Activated T-helper 1 cell treated with anti-CD3 and anti-CD28 coated beads, Interleukin-12 subunit alpha, Interleukin-12 subunit beta, Interleukin-2, Interleukin-4 antibody, amounts not matched to agents 30 ng/mL and 10 ng/mL and 1 ng/mL, durations not matched to agents 14 hours and 24 hours and 36 hours (primary cell): ENCODE measurements around the gene WRNIP1. TPM values are rescaled to one million over a fixed set of nuclear protein-coding genes. Genes with fewer than 3 reads are reported as not detected.

Source experiments
- DNase-seq: peaks from one replicate; pipeline ENCODE4 v3.0.0; 2021; ENCODE audit warnings: low spot score
- H3K27ac Mint-ChIP-seq: one replicate; pipeline ENCODE4 v1.8.0; 2021; ENCODE audit warnings: mild to moderate bottlenecking, mixed read lengths
- H3K27me3 Mint-ChIP-seq: one replicate; pipeline ENCODE4 v1.8.0; 2022; ENCODE audit warnings: mild to moderate bottlenecking, moderate library complexity, mixed read lengths; ENCODE audit not compliant: insufficient read depth
- H3K36me3 Mint-ChIP-seq: one replicate; pipeline ENCODE4 v1.8.0; 2021; ENCODE audit warnings: low read depth, mixed read lengths
- H3K4me1 Mint-ChIP-seq: one replicate; pipeline ENCODE4 v1.8.0; 2021; ENCODE audit warnings: low read depth, mixed read lengths
- H3K4me3 Mint-ChIP-seq: one replicate; pipeline ENCODE4 v1.8.0; 2021; ENCODE audit warnings: mild to moderate bottlenecking, moderate library complexity, mixed read lengths
- H3K9me3 Mint-ChIP-seq: one replicate; pipeline ENCODE4 v1.8.0; 2021; ENCODE audit warnings: mixed read lengths
- intact Hi-C: fragments of 100-400 bp; cut with micrococcal nuclease; formaldehyde crosslinking; loops from one replicate; pipeline ENCODE4 v1.15.1; 2024
- total RNA-seq: library from RNA; stranded (reverse); gene quantifications from 2 replicates; pipeline ENCODE4 v1.2.3, GENCODE V29; 2022

The WRNIP1 gene
- total RNA-seq, 1 donor from 2014 or later = 51.3 TPM

DNA sequence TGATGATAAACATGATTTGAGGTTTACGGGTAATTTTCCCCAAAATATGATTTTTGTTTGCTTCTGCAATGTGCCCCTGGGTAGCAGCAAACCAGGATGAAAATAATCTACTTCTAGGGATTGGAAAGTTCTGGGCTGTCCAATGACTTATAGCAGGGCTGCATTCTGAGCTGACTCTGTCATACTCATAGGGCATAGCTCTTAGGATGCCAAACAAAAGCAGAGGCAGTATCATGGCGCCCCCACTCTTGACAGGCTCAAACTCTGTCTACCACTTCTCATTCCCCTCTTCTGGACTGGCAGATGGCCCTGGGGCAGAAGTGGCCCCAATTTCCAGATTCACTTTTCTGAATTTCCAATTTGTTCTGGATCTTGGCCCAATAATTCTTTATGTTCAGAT lies 66.2 kb downstream of the WRNIP1 start:
- intact Hi-C loops = no loop called here
- Mint-ChIP-seq H3K36me3 (peaks cover 57% of the 10 kb centered on the region), H3K4me1 (peaks cover 39% of the 10 kb centered on the region), H3K4me3 (no peak overlapping the region), H3K9me3 (no peaks in the 10 kb centered on the region), H3K27me3 (no peaks in the 10 kb centered on the region), H3K27ac (no peak overlapping the region)
- no peak for DNase-seq

DNA sequence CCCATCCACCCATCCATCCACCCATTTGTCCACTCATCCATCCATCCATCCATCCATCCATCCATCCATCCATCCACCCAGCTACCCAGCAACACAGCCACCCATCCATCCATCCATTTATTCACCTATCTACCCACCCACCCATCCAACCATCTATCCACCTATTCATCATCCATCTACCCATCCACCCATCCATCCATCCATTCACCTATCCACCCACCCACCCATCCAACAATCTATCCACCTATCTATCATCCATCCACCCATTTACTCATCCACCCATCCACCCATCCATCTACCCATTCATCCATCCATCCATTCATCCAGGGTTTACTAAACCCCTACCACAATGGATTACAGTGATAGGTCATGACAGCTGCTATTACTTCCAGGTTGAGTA lies 69.1 kb downstream of the WRNIP1 start:
- H3K27ac Mint-ChIP-seq = no peak overlapping the region
- H3K4me1 Mint-ChIP-seq = peaks cover 47% of the 10 kb centered on the region
- DNase-seq = no peak
- intact Hi-C loops = no loop called here
- H3K9me3 Mint-ChIP-seq = no peaks in the 10 kb centered on the region
- H3K27me3 Mint-ChIP-seq = no peaks in the 10 kb centered on the region
- H3K36me3 Mint-ChIP-seq = peaks cover 75% of the 10 kb centered on the region
- no peak overlapping the region for H3K4me3 Mint-ChIP-seq

Other genes starting within 250 kb of the WRNIP1 start
- 0.10 TPM in 2 replicates for gene MYLK4, start 14.5 kb upstream of the WRNIP1 start, total RNA-seq
- gene SERPINB1, start 76.5 kb downstream of the WRNIP1 start, total RNA-seq = 79.5 and 80.1 TPM in 2 replicates
- gene SERPINB9, start 137.9 kb downstream of the WRNIP1 start, total RNA-seq = 86.8 and 87.2 TPM in 2 replicates
- gene SERPINB6, start 206.2 kb downstream of the WRNIP1 start, total RNA-seq = 33.7 and 34.9 TPM in 2 replicates
- gene NQO2, start 234.5 kb downstream of the WRNIP1 start, total RNA-seq = 30.2 and 34.8 TPM in 2 replicates